Activated T-helper 2 cell treated with anti-CD3 and anti-CD28 coated beads, Interferon-gamma antibody, Interleukin-2, Interleukin-4, amounts not matched to agents 10 μg/mL and 5 μg/mL and 100 μg/mL, durations not matched to agents 14 hours and 24 hours and 36 hours (primary cell): Measurements from ENCODE around the gene PLEKHH1. TPM values are rescaled to one million over a fixed set of nuclear protein-coding genes. Genes with fewer than 3 reads are reported as not detected.
"Not testable (repeated sequence)": the region's sequence is repeated elsewhere in the genome, so short reads cannot be mapped to it uniquely, and the experiment has no call there.

ENCODE experiments used
- DNase-seq: peaks from one replicate; pipeline ENCODE4 v3.0.0; 2021; ENCODE audit warnings: low spot score
- H3K27ac Mint-ChIP-seq: one replicate; pipeline ENCODE4 v1.8.0; 2021; ENCODE audit warnings: mixed read lengths
- H3K27me3 Mint-ChIP-seq: one replicate; pipeline ENCODE4 v1.8.0; 2021; ENCODE audit warnings: low read depth, mixed read lengths
- H3K36me3 Mint-ChIP-seq: one replicate; pipeline ENCODE4 v1.8.0; 2021; ENCODE audit warnings: low read depth, mixed read lengths
- H3K4me1 Mint-ChIP-seq: one replicate; pipeline ENCODE4 v1.8.0; 2021; ENCODE audit warnings: low read depth, mixed read lengths
- H3K4me3 Mint-ChIP-seq: one replicate; pipeline ENCODE4 v1.8.0; 2021; ENCODE audit warnings: low read depth, mild to moderate bottlenecking, moderate library complexity, mixed read lengths
- H3K9me3 Mint-ChIP-seq: one replicate; pipeline ENCODE4 v1.8.0; 2021; ENCODE audit warnings: mixed read lengths
- intact Hi-C: fragments of 100-400 bp; cut with micrococcal nuclease; formaldehyde crosslinking; loops from one replicate; pipeline ENCODE4 v1.15.1; 2023
- total RNA-seq: library from RNA; stranded (reverse); gene quantifications from 2 replicates; pipeline ENCODE4 v1.2.3, GENCODE V29; 2022

The PLEKHH1 gene
- total RNA-seq, 1 donor from 2014 or later, result 1.5 TPM

GRCh38 chr14:67586369-67586768 lies 53.3 kb downstream of the PLEKHH1 start:
- Mint-ChIP-seq H3K4me3 (no peak overlapping the region), H3K9me3 (no peaks in the 10 kb centered on the region), H3K36me3 (peaks cover 17% of the 10 kb centered on the region), H3K4me1 (peaks cover 3% of the 10 kb centered on the region), H3K27me3 (no peaks in the 10 kb centered on the region), H3K27ac (no peak overlapping the region)
- no peak for DNase-seq
- intact Hi-C loops, result no loop called here

DNA sequence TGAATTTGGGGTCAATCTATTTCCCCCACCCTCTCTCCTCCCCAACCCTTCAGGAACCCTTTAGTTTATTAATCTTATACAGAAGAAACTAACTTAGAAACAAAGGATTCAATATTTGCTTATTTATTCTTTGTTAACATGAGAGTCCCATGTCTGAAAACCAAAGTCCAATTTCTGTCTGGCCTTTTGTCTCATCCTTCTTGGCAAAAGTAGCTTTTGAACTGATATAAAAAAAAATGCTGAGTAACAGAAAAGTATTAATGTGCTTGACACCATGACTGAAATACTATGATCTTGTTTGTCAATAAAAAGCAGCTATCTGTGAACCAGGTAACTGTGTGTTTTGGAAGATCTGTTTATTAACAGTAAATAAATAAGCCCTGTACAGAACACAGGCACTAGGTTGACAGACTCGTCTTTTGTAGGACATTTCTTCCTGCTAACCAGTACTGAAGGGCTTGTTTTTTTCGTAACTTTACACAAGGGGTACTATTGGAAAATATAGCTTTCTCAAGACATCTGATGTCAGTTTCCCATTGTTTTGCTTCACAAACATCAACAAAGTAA lies 56.2 kb downstream of the PLEKHH1 start:
- no peak for DNase-seq
- Mint-ChIP-seq H3K27ac (no peak overlapping the region), H3K9me3 (no peaks in the 10 kb centered on the region), H3K27me3 (no peaks in the 10 kb centered on the region), H3K4me1 (no peaks in the 10 kb centered on the region), H3K36me3 (peaks cover 27% of the 10 kb centered on the region), H3K4me3 (no peak overlapping the region)
- intact Hi-C loops, result no loop called here

DNA sequence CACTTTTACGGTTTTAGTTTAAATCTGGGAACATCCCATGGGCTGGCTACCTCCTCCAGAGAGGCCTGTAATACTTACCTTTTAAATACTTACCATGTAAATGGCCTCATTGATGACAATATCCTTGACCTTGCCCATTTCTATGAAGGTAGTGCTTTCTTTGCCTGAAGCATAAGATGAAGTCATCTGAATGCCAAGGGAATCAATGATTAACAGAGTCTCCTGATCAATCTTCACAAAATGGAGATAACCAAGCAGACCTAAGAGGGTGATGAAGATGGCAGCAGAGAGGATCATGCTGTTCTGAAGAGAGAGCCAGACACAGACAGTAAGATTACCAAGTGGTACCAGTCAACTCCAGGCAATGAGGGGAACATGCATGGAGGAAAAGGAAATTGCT lies 60.6 kb downstream of the PLEKHH1 start:
- H3K4me1 Mint-ChIP-seq, H3K9me3 Mint-ChIP-seq, intact Hi-C loops, H3K27ac Mint-ChIP-seq, H3K4me3 Mint-ChIP-seq, H3K27me3 Mint-ChIP-seq, DNase-seq: not testable (repeated sequence)
- H3K36me3 Mint-ChIP-seq, result peaks cover 32% of the 10 kb centered on the region

GRCh38 chr14:67595392-67595791 lies 62.3 kb downstream of the PLEKHH1 start:
- no peak overlapping the region for H3K4me3 Mint-ChIP-seq
- peaks cover 16% of the 10 kb centered on the region for H3K4me1 Mint-ChIP-seq
- H3K27me3 Mint-ChIP-seq, result no peaks in the 10 kb centered on the region
- H3K9me3 Mint-ChIP-seq, result no peaks in the 10 kb centered on the region
- DNase-seq, result no peak
- intact Hi-C loops, result no loop called here
- H3K27ac Mint-ChIP-seq, result no peak overlapping the region
- peaks cover 26% of the 10 kb centered on the region for H3K36me3 Mint-ChIP-seq

GRCh38 chr14:67599698-67600561 lies 66.8 kb downstream of the PLEKHH1 start, which contains the start of gene PIGH:
Gene PIGH, minus strand, starts transcription at chr14:67600268. Its CDS starts 65 bp downstream, at chr14:67600203.
- H3K9me3 Mint-ChIP-seq, result no peaks in the 10 kb centered on the region
- peak; percentile 92 for DNase-seq
- peaks cover 16% of the 10 kb centered on the region for H3K4me1 Mint-ChIP-seq
- peak within 1 kb of the TSS; percentile 92 for H3K4me3 Mint-ChIP-seq
- peaks cover 9% of the 10 kb centered on the region for H3K27me3 Mint-ChIP-seq
- peaks cover 12% of the 10 kb centered on the region for H3K36me3 Mint-ChIP-seq
- H3K27ac Mint-ChIP-seq, result peak within 1 kb of the TSS; percentile 91
- intact Hi-C loops, result loop anchor here (1.0 to 5.0 kb wide), 2 partner anchors 19 to 217 kb away; partner anchors contain the start of genes ARG2, RAD51B and ZFYVE26

GRCh38 chr14:67600562-67600974 lies 67.5 kb downstream of the PLEKHH1 start:
- DNase-seq, H3K36me3 Mint-ChIP-seq, H3K27me3 Mint-ChIP-seq, H3K9me3 Mint-ChIP-seq: not testable (repeated sequence)
- H3K4me3 Mint-ChIP-seq, result peak overlapping the region; percentile 92
- H3K4me1 Mint-ChIP-seq, result peaks cover 15% of the 10 kb centered on the region
- H3K27ac Mint-ChIP-seq, result peak overlapping the region; percentile 91
- intact Hi-C loops, result loop anchor here (5.0 kb wide), 1 partner anchor 217 kb away; the partner anchor contains the start of genes RAD51B and ZFYVE26

- H3K27ac Mint-ChIP-seq, result no peak overlapping the region
- intact Hi-C loops, result loop anchor here (5.0 kb wide), 1 partner anchor 215 kb away; the partner anchor contains the start of genes RAD51B and ZFYVE26
- H3K4me3 Mint-ChIP-seq, result no peak overlapping the region
Observed at GRCh38 chr14:67602076-67602475, 69.0 kb downstream of the PLEKHH1 start.

DNA sequence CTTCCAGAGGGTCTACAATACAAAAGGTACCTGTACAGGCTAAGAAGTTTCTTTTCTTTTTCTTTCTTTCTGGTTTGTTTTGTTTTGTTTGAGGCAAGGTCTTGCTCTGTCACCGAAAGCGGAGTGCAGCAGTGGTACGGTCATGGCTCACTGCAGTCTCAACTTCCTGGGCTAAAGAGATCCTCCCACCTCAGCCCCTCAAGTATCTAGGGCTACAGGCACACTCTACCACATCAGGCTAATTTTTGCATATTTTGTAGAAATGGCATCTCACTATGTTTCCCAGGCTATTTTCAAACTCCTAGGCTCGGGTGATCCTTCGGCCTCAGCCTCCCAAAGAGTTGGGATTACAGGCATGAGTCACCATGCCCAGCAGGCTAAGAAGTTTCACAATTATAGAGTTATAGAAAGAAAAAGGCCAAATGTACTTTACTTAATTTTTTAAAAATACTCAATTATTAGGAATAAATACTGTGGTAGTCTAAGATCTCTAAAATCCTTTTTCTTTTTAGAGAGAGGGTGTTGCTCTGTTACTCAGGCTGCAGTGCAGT lies 70.0 kb downstream of the PLEKHH1 start:
- no peak overlapping the region for H3K27ac Mint-ChIP-seq
- no peak overlapping the region for H3K4me3 Mint-ChIP-seq
- intact Hi-C loops, result loop anchor here (5.0 kb wide), 1 partner anchor 214 kb away; the partner anchor contains the start of genes RAD51B and ZFYVE26
- DNase-seq, result no peak
- peaks cover 13% of the 10 kb centered on the region for H3K27me3 Mint-ChIP-seq
- H3K4me1 Mint-ChIP-seq, result peaks cover 8% of the 10 kb centered on the region
- no peaks in the 10 kb centered on the region for H3K9me3 Mint-ChIP-seq
- H3K36me3 Mint-ChIP-seq, result no peaks in the 10 kb centered on the region

More at GRCh38 chr14:67602076-67602475, 69.0 kb downstream of the PLEKHH1 start:
- DNase-seq, result no peak
- no peaks in the 10 kb centered on the region for H3K9me3 Mint-ChIP-seq
- H3K4me1 Mint-ChIP-seq, result peaks cover 12% of the 10 kb centered on the region
- no peaks in the 10 kb centered on the region for H3K36me3 Mint-ChIP-seq
- peaks cover 13% of the 10 kb centered on the region for H3K27me3 Mint-ChIP-seq

- H3K27me3 Mint-ChIP-seq, result peaks cover 14% of the 10 kb centered on the region
- no peaks in the 10 kb centered on the region for H3K36me3 Mint-ChIP-seq
- no peak overlapping the region for H3K4me3 Mint-ChIP-seq
- H3K27ac Mint-ChIP-seq, result no peak overlapping the region
- peaks cover 8% of the 10 kb centered on the region for H3K4me1 Mint-ChIP-seq
- H3K9me3 Mint-ChIP-seq, result no peaks in the 10 kb centered on the region
- no peak for DNase-seq
- intact Hi-C loops, result no loop called here
Observed at GRCh38 chr14:67607646-67608045, 74.6 kb downstream of the PLEKHH1 start.

DNA sequence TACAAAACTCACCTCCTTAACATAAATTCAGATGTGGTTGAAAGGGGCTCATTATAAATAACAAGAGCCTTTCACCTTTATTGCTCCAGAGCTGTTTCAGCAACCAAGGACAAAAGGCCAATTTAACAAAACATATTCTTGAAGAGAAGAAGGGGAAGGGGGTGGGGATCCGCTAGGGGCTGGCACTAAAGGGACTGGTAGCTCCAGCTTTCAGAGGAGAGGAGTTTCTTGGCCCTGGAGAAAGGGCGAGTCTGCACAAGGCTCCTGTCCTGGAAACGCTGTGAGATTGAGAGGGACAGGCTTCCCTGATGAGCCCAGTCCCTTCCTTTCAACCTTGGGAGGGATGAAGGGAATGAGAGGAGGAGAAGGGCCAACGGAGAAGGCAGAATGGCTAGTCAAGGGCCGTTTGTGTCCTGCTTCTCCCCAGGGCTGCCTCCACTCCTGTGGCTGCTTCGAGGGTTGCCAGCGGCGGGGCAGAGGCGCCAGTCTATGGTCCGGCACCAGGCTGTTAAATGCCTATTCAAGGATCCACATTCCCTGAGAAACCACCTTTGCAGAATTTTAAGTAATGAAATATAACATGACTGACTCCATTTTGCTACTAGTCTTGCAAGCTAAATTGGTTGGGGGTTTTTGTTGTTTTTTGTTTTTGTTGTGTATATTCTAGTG lies 76.7 kb downstream of the PLEKHH1 start:
- H3K4me3 Mint-ChIP-seq, result no peak overlapping the region
- intact Hi-C loops, result no loop called here

GRCh38 chr14:67610491-67610890 lies 77.4 kb downstream of the PLEKHH1 start:
- no peak overlapping the region for H3K4me3 Mint-ChIP-seq
- H3K36me3 Mint-ChIP-seq, result no peaks in the 10 kb centered on the region
- H3K27me3 Mint-ChIP-seq, result peaks cover 6% of the 10 kb centered on the region

More for the DNA sequence above, 76.7 kb downstream of the PLEKHH1 start:
- no peaks in the 10 kb centered on the region for H3K9me3 Mint-ChIP-seq
- H3K36me3 Mint-ChIP-seq, result no peaks in the 10 kb centered on the region
- peaks cover 7% of the 10 kb centered on the region for H3K27me3 Mint-ChIP-seq
- no peak overlapping the region for H3K27ac Mint-ChIP-seq
- no peak for DNase-seq
- peaks cover 8% of the 10 kb centered on the region for H3K4me1 Mint-ChIP-seq

DNA sequence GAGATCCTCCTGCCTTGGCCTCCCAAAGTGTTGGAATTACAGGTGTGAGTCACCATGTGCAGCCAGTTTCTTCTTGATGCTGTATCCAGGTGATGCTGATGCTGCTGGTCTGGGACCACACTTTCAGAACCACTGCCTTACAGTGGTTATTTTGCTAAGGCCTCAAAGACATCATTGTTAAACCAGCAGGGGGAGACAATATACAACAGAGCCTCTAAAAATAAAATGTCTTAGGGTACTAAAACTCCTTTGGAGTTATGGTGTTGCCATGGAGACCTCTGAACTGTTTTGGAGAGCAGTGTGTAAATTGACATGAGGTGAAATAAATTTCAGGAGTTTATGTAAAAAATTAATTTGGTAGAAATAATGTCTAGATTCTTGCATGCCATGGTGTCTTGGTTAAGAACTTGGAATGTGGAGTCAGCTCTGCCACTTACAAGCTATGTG lies 85.5 kb downstream of the PLEKHH1 start:
- intact Hi-C loops, result loop anchor here (1.0 to 2.0 kb wide), 5 partner anchors 19 to 86 kb away; partner anchors contain the start of gene RDH11
- H3K36me3 Mint-ChIP-seq, result peaks cover 13% of the 10 kb centered on the region
- H3K4me1 Mint-ChIP-seq, result peaks cover 35% of the 10 kb centered on the region
- H3K27me3 Mint-ChIP-seq, result peaks cover 10% of the 10 kb centered on the region
- H3K9me3 Mint-ChIP-seq, result no peaks in the 10 kb centered on the region
- peak overlapping the region; percentile 68 for H3K4me3 Mint-ChIP-seq
- DNase-seq, result no peak
- peak overlapping the region; percentile 79 for H3K27ac Mint-ChIP-seq

More at GRCh38 chr14:67610491-67610890, 77.4 kb downstream of the PLEKHH1 start:
- Mint-ChIP-seq H3K4me1 (peaks cover 8% of the 10 kb centered on the region), H3K27ac (no peak overlapping the region), H3K9me3 (no peaks in the 10 kb centered on the region)
- intact Hi-C loops, result no loop called here
- no peak for DNase-seq
